Measurements from ENCODE around the gene CCDC150. TPM values are rescaled to one million over a fixed set of nuclear protein-coding genes. Genes with fewer than 3 reads are reported as not detected.

The CCDC150 gene
- total RNA-seq, 1 donor from 2014 or later: 69.4 TPM

DNA sequence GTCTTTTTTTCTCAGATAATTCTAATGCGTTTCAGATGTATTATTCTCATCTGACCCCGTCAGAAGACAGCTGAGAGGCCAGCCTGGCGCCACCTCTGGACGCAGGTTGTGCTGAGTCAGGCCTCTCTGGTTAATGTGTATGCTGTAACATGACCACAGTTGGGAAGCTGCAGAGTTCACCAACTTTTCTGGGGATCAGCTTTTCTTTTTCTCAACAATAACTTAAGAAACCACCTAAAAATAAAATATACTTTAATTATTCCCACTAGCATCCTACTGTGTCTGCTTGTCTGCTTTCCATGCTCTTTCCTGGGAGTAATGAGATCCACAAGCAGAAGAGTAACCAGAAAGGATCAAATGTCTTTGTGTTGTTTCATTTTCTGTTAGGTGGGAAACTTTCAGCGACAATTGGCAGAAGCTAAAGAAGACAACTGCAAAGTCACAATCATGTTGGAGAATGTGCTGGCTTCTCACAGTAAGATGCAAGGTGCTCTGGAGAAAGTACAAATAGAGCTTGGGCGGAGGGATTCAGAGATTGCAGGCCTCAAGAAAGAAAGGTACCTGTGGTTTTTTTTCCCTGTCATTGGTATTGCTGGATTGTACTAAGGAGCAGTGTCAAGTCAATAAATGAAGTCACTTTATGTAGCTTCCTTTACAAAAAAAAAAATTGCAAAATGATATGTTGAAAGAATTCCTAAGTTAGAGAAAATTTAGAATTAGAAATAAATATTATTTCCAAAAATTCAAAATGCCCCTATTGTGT is 79.8 kb downstream of the CCDC150 start:
- H4K20me1 ChIP-seq (ENCODE audit: low read depth): no peaks in the 10 kb centered on the region
- H2AFZ ChIP-seq (replicated peaks): no peak overlapping the region
- no peak overlapping the region for H3K4me3 ChIP-seq
- no peaks in the 10 kb centered on the region for H3F3A ChIP-seq (ENCODE audit: low read depth)
- DNase-seq (ENCODE audit: low spot score): peak; percentile 53
- H3K27ac ChIP-seq: no peak overlapping the region
- H3K79me2 ChIP-seq (ENCODE audit: low read depth): no peaks in the 10 kb centered on the region
- H3K9ac ChIP-seq: no peak overlapping the region
- H3K27me3 Mint-ChIP-seq (ENCODE audit: insufficient read depth, low read depth): no peaks in the 10 kb centered on the region
- H3K4me1 Mint-ChIP-seq: peaks cover 8% of the 10 kb centered on the region
- TF ChIP-seq, protein P1, sequence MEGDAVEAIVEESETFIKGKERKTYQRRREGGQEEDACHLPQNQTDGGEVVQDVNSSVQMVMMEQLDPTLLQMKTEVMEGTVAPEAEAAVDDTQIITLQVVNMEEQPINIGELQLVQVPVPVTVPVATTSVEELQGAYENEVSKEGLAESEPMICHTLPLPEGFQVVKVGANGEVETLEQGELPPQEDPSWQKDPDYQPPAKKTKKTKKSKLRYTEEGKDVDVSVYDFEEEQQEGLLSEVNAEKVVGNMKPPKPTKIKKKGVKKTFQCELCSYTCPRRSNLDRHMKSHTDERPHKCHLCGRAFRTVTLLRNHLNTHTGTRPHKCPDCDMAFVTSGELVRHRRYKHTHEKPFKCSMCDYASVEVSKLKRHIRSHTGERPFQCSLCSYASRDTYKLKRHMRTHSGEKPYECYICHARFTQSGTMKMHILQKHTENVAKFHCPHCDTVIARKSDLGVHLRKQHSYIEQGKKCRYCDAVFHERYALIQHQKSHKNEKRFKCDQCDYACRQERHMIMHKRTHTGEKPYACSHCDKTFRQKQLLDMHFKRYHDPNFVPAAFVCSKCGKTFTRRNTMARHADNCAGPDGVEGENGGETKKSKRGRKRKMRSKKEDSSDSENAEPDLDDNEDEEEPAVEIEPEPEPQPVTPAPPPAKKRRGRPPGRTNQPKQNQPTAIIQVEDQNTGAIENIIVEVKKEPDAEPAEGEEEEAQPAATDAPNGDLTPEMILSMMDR (IDR thresholded peaks at IDR 0.05): peak; percentile 49
- TF ChIP-seq EZH2 (IDR thresholded peaks at IDR 0.05): no peak
- no peaks in the 10 kb centered on the region for H3K9me3 Mint-ChIP-seq
- no peaks in the 10 kb centered on the region for H3K27me3 ChIP-seq
- no peak overlapping the region for H3K27ac Mint-ChIP-seq
- no peak overlapping the region for H3K4me3 Mint-ChIP-seq
- no peaks in the 10 kb centered on the region for H3K9me3 ChIP-seq (ENCODE audit: low read depth)
- H3K36me3 Mint-ChIP-seq: peaks cover 9% of the 10 kb centered on the region
- H3K4me1 ChIP-seq: peaks cover 9% of the 10 kb centered on the region
- H3K36me3 ChIP-seq: peaks cover 17% of the 10 kb centered on the region
- no peak overlapping the region for H3K4me2 ChIP-seq

DNA sequence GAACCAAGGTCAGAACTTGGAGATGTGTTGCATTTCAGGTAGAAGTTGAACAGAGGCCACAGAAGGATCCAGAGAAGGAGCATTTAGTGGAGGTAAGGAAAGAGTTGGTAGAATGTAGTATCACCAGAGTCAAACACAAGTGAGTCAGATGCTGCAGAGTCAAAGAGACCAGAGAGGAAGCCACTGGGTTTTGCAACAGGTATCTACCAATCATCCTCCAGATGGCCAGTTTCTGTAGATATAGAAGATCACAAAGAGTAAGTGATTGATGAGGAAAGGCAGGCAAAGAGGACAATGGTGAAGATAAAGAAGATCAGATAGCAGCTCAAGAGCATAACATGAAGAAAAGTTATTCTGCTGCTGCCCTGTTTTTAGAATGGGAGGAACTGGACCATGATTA is 84.1 kb downstream of the CCDC150 start:
- Histone ChIP-seq H3K27ac (no peak overlapping the region), H2AFZ (replicated peaks) (no peak overlapping the region), H3K36me3 (peaks cover 17% of the 10 kb centered on the region), H3K4me2 (no peak overlapping the region), H4K20me1 (ENCODE audit: low read depth) (no peaks in the 10 kb centered on the region), H3K4me3 (no peak overlapping the region), H3K27me3 (no peaks in the 10 kb centered on the region), H3K79me2 (ENCODE audit: low read depth) (no peaks in the 10 kb centered on the region), H3K9me3 (ENCODE audit: low read depth) (no peaks in the 10 kb centered on the region), H3K9ac (no peak overlapping the region), H3F3A (ENCODE audit: low read depth) (peaks cover 20% of the 10 kb centered on the region), H3K4me1 (peaks cover 33% of the 10 kb centered on the region)
- H3K27ac Mint-ChIP-seq: no peak overlapping the region
- H3K36me3 Mint-ChIP-seq: peaks cover 11% of the 10 kb centered on the region
- TF ChIP-seq, protein P1 (IDR thresholded peaks at IDR 0.05): no peak
- TF ChIP-seq EZH2phosphoT487 (IDR thresholded peaks at IDR 0.05): no peak
- no peak for TF ChIP-seq EZH2 (IDR thresholded peaks at IDR 0.05)
- H3K27me3 Mint-ChIP-seq (ENCODE audit: insufficient read depth, low read depth): no peaks in the 10 kb centered on the region
- H3K9me3 Mint-ChIP-seq: no peaks in the 10 kb centered on the region
- peaks cover 6% of the 10 kb centered on the region for H3K4me1 Mint-ChIP-seq
- H3K4me3 Mint-ChIP-seq: no peak overlapping the region
- no peak for DNase-seq (ENCODE audit: low spot score)

DNA sequence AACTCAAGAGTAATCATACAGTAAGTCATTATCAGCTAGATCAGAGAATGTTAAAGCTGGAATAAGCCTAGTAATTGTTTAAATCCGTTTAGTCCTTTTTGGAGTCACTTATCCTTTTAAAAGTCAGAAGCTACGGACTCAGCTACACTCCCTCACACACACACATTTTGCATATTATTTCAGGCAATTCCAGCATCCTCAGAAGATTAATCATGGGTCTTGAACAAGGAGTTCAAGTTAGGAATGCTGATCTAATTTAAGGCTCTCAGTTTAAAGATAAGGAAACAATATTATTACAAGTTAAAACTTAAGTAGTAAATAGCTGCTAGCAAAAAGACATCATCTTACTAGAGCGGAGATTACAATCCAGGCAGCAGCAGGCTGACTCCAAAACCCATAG is 85.7 kb downstream of the CCDC150 start:
- TF ChIP-seq EZH2phosphoT487 (IDR thresholded peaks at IDR 0.05): no peak
- Histone ChIP-seq H3K36me3 (peaks cover 19% of the 10 kb centered on the region), H3F3A (ENCODE audit: low read depth) (peaks cover 20% of the 10 kb centered on the region), H3K4me1 (peaks cover 29% of the 10 kb centered on the region), H3K27ac (peak overlapping the region; percentile 93), H3K79me2 (ENCODE audit: low read depth) (no peaks in the 10 kb centered on the region), H2AFZ (replicated peaks) (no peak overlapping the region), H3K27me3 (no peaks in the 10 kb centered on the region), H3K4me2 (peak overlapping the region; percentile 71), H3K9me3 (ENCODE audit: low read depth) (no peaks in the 10 kb centered on the region), H3K9ac (no peak overlapping the region), H3K4me3 (peak overlapping the region; percentile 13), H4K20me1 (ENCODE audit: low read depth) (no peaks in the 10 kb centered on the region)
- Mint-ChIP-seq H3K27me3 (ENCODE audit: insufficient read depth, low read depth) (no peaks in the 10 kb centered on the region), H3K36me3 (peaks cover 13% of the 10 kb centered on the region), H3K4me1 (no peaks in the 10 kb centered on the region), H3K9me3 (no peaks in the 10 kb centered on the region), H3K27ac (no peak overlapping the region), H3K4me3 (no peak overlapping the region)
- no peak for DNase-seq (ENCODE audit: low spot score)

DNA sequence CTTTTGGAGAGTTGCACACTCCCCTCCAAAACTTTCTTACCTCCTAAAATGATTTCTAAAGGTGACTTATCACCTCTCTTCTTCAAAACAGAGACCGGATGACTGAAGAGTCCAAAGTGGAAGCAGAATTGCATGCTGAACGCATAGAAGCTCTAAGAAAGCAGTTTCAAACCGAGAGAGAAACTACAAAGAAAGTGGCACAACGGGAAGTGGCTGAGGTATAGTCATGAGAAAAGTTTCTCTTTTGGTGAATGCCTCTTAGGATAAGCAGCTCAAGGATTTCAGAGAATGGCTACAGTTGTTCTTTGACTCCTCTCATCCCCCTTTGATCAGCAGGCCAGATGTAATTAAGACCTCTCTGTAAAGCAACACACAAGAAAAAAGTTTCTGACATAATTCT is 86.4 kb downstream of the CCDC150 start:
- H3K4me1 ChIP-seq: peaks cover 29% of the 10 kb centered on the region
- H3K4me2 ChIP-seq: peak overlapping the region; percentile 71
- peak overlapping the region; percentile 13 for H3K4me3 ChIP-seq
- no peak overlapping the region for H2AFZ ChIP-seq (replicated peaks)
- peaks cover 20% of the 10 kb centered on the region for H3F3A ChIP-seq (ENCODE audit: low read depth)
- Mint-ChIP-seq H3K9me3 (no peaks in the 10 kb centered on the region), H3K4me3 (no peak overlapping the region), H3K27me3 (ENCODE audit: insufficient read depth, low read depth) (no peaks in the 10 kb centered on the region), H3K27ac (no peak overlapping the region), H3K36me3 (peaks cover 11% of the 10 kb centered on the region), H3K4me1 (no peaks in the 10 kb centered on the region)
- H4K20me1 ChIP-seq (ENCODE audit: low read depth): no peaks in the 10 kb centered on the region
- H3K27ac ChIP-seq: peak overlapping the region; percentile 93
- H3K9me3 ChIP-seq (ENCODE audit: low read depth): no peaks in the 10 kb centered on the region
- H3K36me3 ChIP-seq: peaks cover 22% of the 10 kb centered on the region
- no peaks in the 10 kb centered on the region for H3K79me2 ChIP-seq (ENCODE audit: low read depth)
- no peaks in the 10 kb centered on the region for H3K27me3 ChIP-seq
- peak; percentile 69 for DNase-seq (ENCODE audit: low spot score)
- TF ChIP-seq, protein P1 (IDR thresholded peaks at IDR 0.05): no peak
- TF ChIP-seq EZH2phosphoT487 (IDR thresholded peaks at IDR 0.05) (peak; percentile 31), EZH2 (IDR thresholded peaks at IDR 0.05) (no peak)
- H3K9ac ChIP-seq: no peak overlapping the region

All from neural progenitor cell (in vitro differentiated cells).